Neural cell (in vitro differentiated cells): Measurements from ENCODE around the gene MAEA.

Source experiments
- CTCF ChIP-seq: fragments of 450-650 bp; IDR thresholded peaks from 2 replicates; pipeline ENCODE4 v1.5.1; 2014; ENCODE audit warnings: antibody characterized with exemption, mild to moderate bottlenecking, moderate library complexity; ENCODE audit not compliant: poor library complexity, severe bottlenecking
- EP300 ChIP-seq: fragments of 450-650 bp; conservative IDR thresholded peaks from 2 replicates; pipeline ENCODE4 v1.6.1; 2014; ENCODE audit warnings: antibody characterized with exemption, mild to moderate bottlenecking, moderate library complexity; ENCODE audit not compliant: poor library complexity, severe bottlenecking
- EZH2 ChIP-seq: fragments of 200-600, 300-800 bp; shearing (Covaris generic), sonication (generic); IDR thresholded peaks from 2 replicates; pipeline ENCODE4 v1.6.1; 2014; ENCODE audit warnings: antibody characterized with exemption, low read length, borderline replicate concordance, mild to moderate bottlenecking; ENCODE audit not compliant: insufficient read depth, poor library complexity, severe bottlenecking
- MXI1 ChIP-seq: fragments of 450-650 bp; conservative IDR thresholded peaks from 2 replicates; pipeline ENCODE4 v1.6.1; 2014; ENCODE audit warnings: antibody characterized with exemption, mild to moderate bottlenecking; ENCODE audit not compliant: poor library complexity, severe bottlenecking
- POLR2AphosphoS5 ChIP-seq: IDR thresholded peaks from 2 replicates; pipeline ENCODE4 v1.6.1; 2012
- RAD21 ChIP-seq: fragments of 450-650 bp; conservative IDR thresholded peaks from 2 replicates; pipeline ENCODE4 v1.6.1; 2014; ENCODE audit warnings: antibody characterized with exemption, mild to moderate bottlenecking, moderate library complexity
- REST ChIP-seq: IDR thresholded peaks from 2 replicates; pipeline ENCODE4 v1.6.1; 2012; ENCODE audit warnings: borderline replicate concordance
- SMC3 ChIP-seq: fragments of 450-650 bp; conservative IDR thresholded peaks from 2 replicates; pipeline ENCODE4 v1.6.1; 2014; ENCODE audit warnings: antibody characterized with exemption, mild to moderate bottlenecking, moderate library complexity; ENCODE audit not compliant: poor library complexity
- TAF1 ChIP-seq: IDR thresholded peaks from 2 replicates; pipeline ENCODE4 v1.6.1; 2012; ENCODE audit warnings: low read depth

GRCh38 chr4:1266881-1267763 lies 22.6 kb upstream of the MAEA start:
- no peak for TF ChIP-seq CTCF
- TF ChIP-seq EZH2 = no peak
- TF ChIP-seq REST = no peak
- TF ChIP-seq POLR2AphosphoS5 = no peak
- TF ChIP-seq EP300 = no peak
- TF ChIP-seq MXI1 = no peak
- TF ChIP-seq TAF1 = no peak
- TF ChIP-seq RAD21 = no peak
- no peak for TF ChIP-seq SMC3
